Esophagus muscularis mucosa (tissue), 4 donors: ENCODE results near the gene NCKAP1.

Experiments used
- EP300 ChIP-seq: sonication (generic); formaldehyde crosslinking; IDR thresholded peaks from one replicate; pipeline ENCODE4 v1.6.1; 2017; ENCODE audit warnings: antibody characterized with exemption
- POLR2A ChIP-seq: fragments of 450-650 bp; IDR thresholded peaks from one replicate; pipeline ENCODE4 v1.6.1; 2017; ENCODE audit warnings: antibody characterized with exemption, moderate library complexity, mild to moderate bottlenecking, low read depth
- POLR2AphosphoS5 ChIP-seq, 2 donors: sonication (generic); formaldehyde crosslinking; IDR thresholded peaks; one replicate each; pipeline ENCODE4 v1.6.1; 2017; ENCODE audit warnings: antibody characterized with exemption in 2 of 2
- TF ChIP-seq, protein P1 (sequence below), 3 experiments: fragments of 200-600 bp in 2 of 3; fragments of 450-650 bp in 1 of 3; sonication (generic) in 2 of 3; IDR thresholded peaks; one replicate each; pipeline ENCODE4 v1.5.1; 2017 to 2019; ENCODE audit warnings: antibody characterized with exemption in 3 of 3, mild to moderate bottlenecking in 2 of 3, moderate library complexity in 1 of 3

GRCh38 chr2:183014005-183014404 is 24.3 kb downstream of the NCKAP1 start:
- TF ChIP-seq, protein P1, sequence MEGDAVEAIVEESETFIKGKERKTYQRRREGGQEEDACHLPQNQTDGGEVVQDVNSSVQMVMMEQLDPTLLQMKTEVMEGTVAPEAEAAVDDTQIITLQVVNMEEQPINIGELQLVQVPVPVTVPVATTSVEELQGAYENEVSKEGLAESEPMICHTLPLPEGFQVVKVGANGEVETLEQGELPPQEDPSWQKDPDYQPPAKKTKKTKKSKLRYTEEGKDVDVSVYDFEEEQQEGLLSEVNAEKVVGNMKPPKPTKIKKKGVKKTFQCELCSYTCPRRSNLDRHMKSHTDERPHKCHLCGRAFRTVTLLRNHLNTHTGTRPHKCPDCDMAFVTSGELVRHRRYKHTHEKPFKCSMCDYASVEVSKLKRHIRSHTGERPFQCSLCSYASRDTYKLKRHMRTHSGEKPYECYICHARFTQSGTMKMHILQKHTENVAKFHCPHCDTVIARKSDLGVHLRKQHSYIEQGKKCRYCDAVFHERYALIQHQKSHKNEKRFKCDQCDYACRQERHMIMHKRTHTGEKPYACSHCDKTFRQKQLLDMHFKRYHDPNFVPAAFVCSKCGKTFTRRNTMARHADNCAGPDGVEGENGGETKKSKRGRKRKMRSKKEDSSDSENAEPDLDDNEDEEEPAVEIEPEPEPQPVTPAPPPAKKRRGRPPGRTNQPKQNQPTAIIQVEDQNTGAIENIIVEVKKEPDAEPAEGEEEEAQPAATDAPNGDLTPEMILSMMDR (IDR thresholded peaks at IDR 0.05), result no peak
- no peak for TF ChIP-seq POLR2A
- no peak for TF ChIP-seq EP300
- TF ChIP-seq POLR2AphosphoS5 (IDR thresholded peaks at IDR 0.05), result no peak
